H1 (cell line): Measurements from ENCODE around the gene CD7.

Source experiments
- KDM4A ChIP-seq: IDR thresholded peaks from one replicate; pipeline ENCODE4 v1.7.1; 2012; ENCODE audit warnings: low read depth, mild to moderate bottlenecking, moderate library complexity, low read length, inconsistent platforms; ENCODE audit not compliant: severe bottlenecking
- TF ChIP-seq, protein P1 (sequence below): IDR thresholded peaks from 2 replicates; pipeline ENCODE4 v1.6.1; 2011; ENCODE audit warnings: low read depth, mild to moderate bottlenecking, low read length; ENCODE audit not compliant: insufficient read depth

DNA sequence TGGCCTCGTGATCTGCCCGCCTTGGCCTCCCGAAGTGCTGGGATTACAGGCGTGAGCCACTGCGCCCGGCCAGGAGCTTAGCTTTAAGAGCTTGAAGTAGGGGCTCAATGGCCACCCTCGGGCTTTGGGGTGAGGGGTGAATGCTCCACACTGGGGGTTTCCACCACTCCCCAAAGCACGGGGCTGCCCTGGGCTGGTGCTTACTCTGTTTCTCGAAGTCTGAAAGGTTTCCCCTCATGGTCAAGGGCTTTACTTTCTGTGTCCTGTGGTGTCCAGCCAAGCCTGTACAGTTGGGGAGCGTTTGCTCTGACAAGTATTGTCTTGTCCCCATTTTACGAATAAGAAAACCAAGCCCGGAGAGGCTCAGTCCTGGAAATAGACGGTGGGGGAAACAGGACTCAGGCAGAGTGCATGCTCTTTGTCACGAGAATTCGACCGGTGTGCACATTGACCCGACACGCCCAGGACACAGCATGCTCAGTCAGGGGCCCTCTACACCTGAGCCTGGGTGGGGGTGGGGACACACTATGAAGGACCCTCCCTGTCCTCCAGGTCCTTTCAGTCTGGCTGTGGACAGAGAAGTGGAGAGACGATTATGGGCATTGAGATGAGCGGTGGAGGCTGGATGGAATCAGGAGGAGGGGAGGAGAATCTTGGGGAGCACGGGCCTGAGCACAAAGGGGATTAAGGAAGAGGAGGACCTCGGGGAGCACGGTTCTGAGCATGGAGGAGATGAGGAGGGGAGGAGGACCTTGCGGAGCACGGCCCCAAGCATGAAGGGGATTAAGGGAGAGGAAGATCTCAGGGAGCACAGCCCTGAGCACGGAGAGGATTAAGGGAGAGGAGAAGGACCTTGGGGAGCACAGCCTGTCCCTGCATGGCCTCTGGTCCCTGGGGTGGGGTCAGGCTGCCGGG lies 7.5 kb downstream of the CD7 start:
- TF ChIP-seq KDM4A: no peak
- TF ChIP-seq, protein P1, sequence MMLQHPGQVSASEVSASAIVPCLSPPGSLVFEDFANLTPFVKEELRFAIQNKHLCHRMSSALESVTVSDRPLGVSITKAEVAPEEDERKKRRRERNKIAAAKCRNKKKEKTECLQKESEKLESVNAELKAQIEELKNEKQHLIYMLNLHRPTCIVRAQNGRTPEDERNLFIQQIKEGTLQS: no peak
